G401 (cell line): ENCODE measurements around the gene GAREM1. TPM values are rescaled to one million over a fixed set of nuclear protein-coding genes. Genes with fewer than 3 reads are reported as not detected.
"Not testable (repeated sequence)": the region's sequence is repeated elsewhere in the genome, so short reads cannot be mapped to it uniquely, and the experiment has no call there.

Experiments
- DNase-seq: peaks from one replicate; pipeline ENCODE4 v3.0.0-alpha.2; 2015; ENCODE audit warnings: low spot score
- in situ Hi-C: cut with HindIII; loops from 2 replicates; pipeline ENCODE4 v1.10.0; 2016; ENCODE audit warnings: low sequenced_read_pairs, mixed read lengths
- total RNA-seq: library from RNA; depleted of rRNA; stranded (reverse); fragments of >200 nt; shearing (Covaris generic); gene quantifications from 2 replicates; pipeline ENCODE4 v1.2.3, GENCODE V29; 2014

GAREM1 gene
- total RNA-seq, 1 experiment from 2014 or later, result not detected

GRCh38 chr18:32302806-32303205 is 167.9 kb downstream of the GAREM1 start:
- no peak for DNase-seq
- in situ Hi-C loops, result no loop called here

- in situ Hi-C loops, result no loop called here
- no peak for DNase-seq
Measured at GRCh38 chr18:32301976-32302743, 168.5 kb downstream of the GAREM1 start.

- in situ Hi-C loops, result no loop called here
Measured at GRCh38 chr18:32301361-32301760, 169.3 kb downstream of the GAREM1 start.

GRCh38 chr18:32300914-32301313 is 169.8 kb downstream of the GAREM1 start:
- in situ Hi-C loops, result no loop called here
- DNase-seq, result no peak

More at GRCh38 chr18:32301361-32301760, 169.3 kb downstream of the GAREM1 start:
- DNase-seq, result no peak

- in situ Hi-C loops, result no loop called here
- no peak for DNase-seq
Measured at GRCh38 chr18:32299484-32299883, 171.2 kb downstream of the GAREM1 start.

GRCh38 chr18:32298171-32298667 is 172.5 kb downstream of the GAREM1 start:
- in situ Hi-C loops, result no loop called here
- DNase-seq, result no peak

GRCh38 chr18:32297579-32298170 is 173.0 kb downstream of the GAREM1 start:
- in situ Hi-C loops, result no loop called here
- no peak for DNase-seq

- in situ Hi-C loops, result no loop called here
- DNase-seq, result no peak
Measured at GRCh38 chr18:32296851-32297250, 173.8 kb downstream of the GAREM1 start.

- in situ Hi-C loops, result no loop called here
- no peak for DNase-seq
Measured at GRCh38 chr18:32295604-32296003, 175.1 kb downstream of the GAREM1 start.

GRCh38 chr18:32293107-32293506 is 177.6 kb downstream of the GAREM1 start:
- in situ Hi-C loops, result no loop called here
- DNase-seq, result no peak

- in situ Hi-C loops, DNase-seq: not testable (repeated sequence)
Measured at GRCh38 chr18:32291623-32292022, 179.1 kb downstream of the GAREM1 start.

GRCh38 chr18:32290810-32291209 is 179.9 kb downstream of the GAREM1 start:
- DNase-seq, result no peak
- in situ Hi-C loops, result no loop called here

GRCh38 chr18:32289483-32290075 is 181.1 kb downstream of the GAREM1 start:
- DNase-seq, result peak; percentile 60
- in situ Hi-C loops, result no loop called here

- in situ Hi-C loops, result no loop called here
- no peak for DNase-seq
Measured at GRCh38 chr18:32287873-32288272, 182.8 kb downstream of the GAREM1 start.

GRCh38 chr18:32287249-32287648 is 183.4 kb downstream of the GAREM1 start:
- no peak for DNase-seq
- in situ Hi-C loops, result no loop called here

GRCh38 chr18:32286749-32287148 is 183.9 kb downstream of the GAREM1 start:
- in situ Hi-C loops, result no loop called here
- no peak for DNase-seq

- no peak for DNase-seq
- in situ Hi-C loops, result no loop called here
Measured at GRCh38 chr18:32284284-32284683, 186.4 kb downstream of the GAREM1 start.

- no peak for DNase-seq
- in situ Hi-C loops, result no loop called here
Measured at GRCh38 chr18:32280911-32281310, 189.8 kb downstream of the GAREM1 start.

GRCh38 chr18:32280188-32280783 is 190.4 kb downstream of the GAREM1 start:
- DNase-seq, result no peak
- in situ Hi-C loops, result no loop called here
